Lung (tissue), 12 donors: ENCODE measurements around the gene OR2A12. TPM values are rescaled to one million over a fixed set of nuclear protein-coding genes. Genes with fewer than 3 reads are reported as not detected.

Experiments
- ATAC-seq: fragments of 200-7000 bp; cut with Tn5 transposase; one replicate; pipeline ENCODE4 v1.9.1; 2020; ENCODE audit warnings: moderate number of reproducible peaks; ENCODE audit not compliant: insufficient read depth, low FRiP score
- DNase-seq, 3 donors: peaks; one replicate each; pipeline ENCODE4 v3.0.0-alpha.2; 2013 to 2017
- H3K27ac ChIP-seq, 2 donors: one replicate each; pipeline ENCODE4 v1.5.1; 2013; ENCODE audit warnings: mild to moderate bottlenecking in 2 of 2, moderate library complexity in 2 of 2, control low read depth in 1 of 2, inconsistent platforms in 1 of 2, low read depth in 1 of 2, low read length in 1 of 2
- H3K27me3 ChIP-seq, 3 donors: one replicate each; pipeline ENCODE4 v1.5.1; 2013; ENCODE audit warnings: low read length in 2 of 3; ENCODE audit not compliant: control insufficient read depth in 3 of 3, insufficient read depth in 3 of 3
- H3K36me3 ChIP-seq, 4 donors: one replicate each; pipeline ENCODE4 v1.5.1; 2013; ENCODE audit warnings: low read length in 4 of 4, mild to moderate bottlenecking in 1 of 4, moderate library complexity in 1 of 4; ENCODE audit not compliant: control insufficient read depth in 4 of 4, insufficient read depth in 4 of 4
- H3K4me1 ChIP-seq, 5 donors: one replicate each; pipeline ENCODE4 v1.5.1; 2013; ENCODE audit warnings: low read length in 5 of 5, mild to moderate bottlenecking in 2 of 5, moderate library complexity in 1 of 5; ENCODE audit not compliant: control insufficient read depth in 5 of 5, insufficient read depth in 5 of 5
- H3K4me3 ChIP-seq: one replicate; pipeline ENCODE4 v1.5.1; 2013; ENCODE audit warnings: mild to moderate bottlenecking, control low read depth, moderate library complexity
- H3K9ac ChIP-seq, 2 donors: one replicate each; pipeline ENCODE4 v1.5.1; 2013; ENCODE audit warnings: low read length in 2 of 2, control low read depth in 1 of 2; ENCODE audit not compliant: insufficient read depth in 1 of 2
- H3K9me3 ChIP-seq, 4 donors: one replicate each; pipeline ENCODE4 v1.5.1; 2013; ENCODE audit warnings: low read length in 3 of 4, mild to moderate bottlenecking in 1 of 4, moderate library complexity in 1 of 4; ENCODE audit not compliant: control insufficient read depth in 4 of 4, insufficient read depth in 3 of 4
- WGBS, 2 donors: extraction: QIAGEN DNeasy Blood & Tissue Kit; methylation state at CpG; one replicate each; pipeline ENCODE4 v1.1.7; 2013; 5-methylcytosine and 5-hydroxymethylcytosine counted together
- polyA plus RNA-seq, 2 donors: library from polyadenylated mRNA; stranded (reverse); fragments of 200-250 nt; gene quantifications; one replicate each; pipeline ENCODE4 v1.2.1, GENCODE V29; 2013
- total RNA-seq, 2 donors: library from RNA; depleted of rRNA in 1 of 2; stranded (reverse); fragments of >200 nt in 1 of 2; gene quantifications; one replicate each; pipeline ENCODE4 v1.2.1, GENCODE V29; 2014 to 2021
- TF ChIP-seq, protein P1 (sequence below): IDR thresholded peaks from 2 replicates; pipeline ENCODE4 v1.5.1; 2012; ENCODE audit warnings: mild to moderate bottlenecking; ENCODE audit errors: control extremely low read depth, extremely low read depth
- donor health status: control.
- donor health status: control.
- donor health status: Bipolar disorder and iron deficiency.
- donor health status: healthy.
- donor health status: DM: yes; HTN: yes; CAD: no.

The OR2A12 gene
- total and polyA plus RNA-seq, 4 donors, result 0.06 TPM; not detected in 3

DNA sequence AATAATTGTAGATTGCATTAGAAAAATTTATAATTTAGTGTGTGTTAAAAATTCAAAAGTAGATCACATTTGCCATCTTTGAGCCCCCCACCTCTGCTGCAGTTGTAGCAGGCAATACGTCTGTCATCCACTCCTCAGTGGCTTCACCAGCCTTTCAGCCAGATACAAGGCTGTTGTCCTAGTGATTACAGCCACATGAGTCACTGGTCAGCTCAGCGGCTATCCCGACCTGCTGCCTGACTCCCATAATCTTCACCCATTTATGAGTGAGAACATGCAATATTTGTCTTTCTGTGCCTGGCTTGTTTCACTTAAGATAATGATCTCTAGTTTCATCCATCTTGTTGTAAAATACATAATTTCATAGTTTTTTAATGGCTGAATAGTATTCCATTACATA lies 28.1 kb upstream of the OR2A12 start:
- Histone ChIP-seq H3K9ac (no peak overlapping the region), H3K9me3 (peaks cover 0 to 12% (median 0%) of the 10 kb centered on the region in 4 donors), H3K27me3 (peaks cover 0 to 3% (median 0%) of the 10 kb centered on the region in 3 donors), H3K4me1 (peaks cover 0 to 9% (median 0%) of the 10 kb centered on the region in 5 donors), H3K36me3 (no peaks in the 10 kb centered on the region), H3K4me3 (no peak overlapping the region), H3K27ac (no peak overlapping the region)
- DNase-seq, result no peak
- 86 to 91% methylated on average over 3 of the region's 3 CpGs for WGBS, 2 donors
- TF ChIP-seq, protein P1, sequence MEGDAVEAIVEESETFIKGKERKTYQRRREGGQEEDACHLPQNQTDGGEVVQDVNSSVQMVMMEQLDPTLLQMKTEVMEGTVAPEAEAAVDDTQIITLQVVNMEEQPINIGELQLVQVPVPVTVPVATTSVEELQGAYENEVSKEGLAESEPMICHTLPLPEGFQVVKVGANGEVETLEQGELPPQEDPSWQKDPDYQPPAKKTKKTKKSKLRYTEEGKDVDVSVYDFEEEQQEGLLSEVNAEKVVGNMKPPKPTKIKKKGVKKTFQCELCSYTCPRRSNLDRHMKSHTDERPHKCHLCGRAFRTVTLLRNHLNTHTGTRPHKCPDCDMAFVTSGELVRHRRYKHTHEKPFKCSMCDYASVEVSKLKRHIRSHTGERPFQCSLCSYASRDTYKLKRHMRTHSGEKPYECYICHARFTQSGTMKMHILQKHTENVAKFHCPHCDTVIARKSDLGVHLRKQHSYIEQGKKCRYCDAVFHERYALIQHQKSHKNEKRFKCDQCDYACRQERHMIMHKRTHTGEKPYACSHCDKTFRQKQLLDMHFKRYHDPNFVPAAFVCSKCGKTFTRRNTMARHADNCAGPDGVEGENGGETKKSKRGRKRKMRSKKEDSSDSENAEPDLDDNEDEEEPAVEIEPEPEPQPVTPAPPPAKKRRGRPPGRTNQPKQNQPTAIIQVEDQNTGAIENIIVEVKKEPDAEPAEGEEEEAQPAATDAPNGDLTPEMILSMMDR, result no peak
- ATAC-seq, result no peak

DNA sequence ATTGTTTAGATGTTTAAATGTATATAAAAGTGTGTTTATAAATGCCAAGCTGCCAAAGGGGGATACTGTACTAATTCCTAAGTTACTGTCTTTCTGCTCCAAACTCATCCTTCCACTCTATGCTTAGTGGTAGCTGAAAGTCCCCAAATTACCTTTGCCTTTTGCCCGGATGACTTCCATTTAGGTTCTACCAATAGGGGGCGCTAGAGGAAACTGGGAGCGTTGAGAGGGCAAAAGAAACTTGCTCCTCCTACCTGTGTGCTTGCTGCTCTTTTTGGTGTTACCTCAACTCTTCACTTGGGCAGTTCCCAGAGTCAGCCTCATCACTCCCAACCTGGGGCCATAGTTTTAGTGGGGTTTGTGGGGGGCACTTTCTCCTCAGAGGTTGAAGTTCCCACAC lies 22.4 kb upstream of the OR2A12 start:
- H3K9me3 ChIP-seq, result peaks cover 0 to 8% (median 0%) of the 10 kb centered on the region in 4 donors
- TF ChIP-seq, protein P1, result no peak
- H3K4me1 ChIP-seq, result peaks cover 0 to 7% (median 0%) of the 10 kb centered on the region in 5 donors
- no peak overlapping the region for H3K27ac ChIP-seq
- no peak overlapping the region for H3K4me3 ChIP-seq
- DNase-seq, result no peak
- peaks cover 0 to 3% (median 0%) of the 10 kb centered on the region in 3 donors for H3K27me3 ChIP-seq
- whole genome bisulfite sequencing, 2 donors, result 47 to 56% methylated on average over 3 of the region's 3 CpGs
- H3K36me3 ChIP-seq, result no peaks in the 10 kb centered on the region
- no peak for ATAC-seq
- no peak overlapping the region for H3K9ac ChIP-seq

- Histone ChIP-seq H3K36me3 (no peaks in the 10 kb centered on the region), H3K9me3 (no peaks in the 10 kb centered on the region), H3K9ac (no peak within 1 kb of the TSS), H3K4me1 (no peaks in the 10 kb centered on the region), H3K27me3 (peaks cover 0 to 11% (median 0%) of the 10 kb centered on the region in 3 donors), H3K27ac (no peak within 1 kb of the TSS), H3K4me3 (no peak within 1 kb of the TSS)
- TF ChIP-seq, protein P1, result no peak
- 81 to 87% methylated on average over 1 of the region's 1 CpG for WGBS, 2 donors
- DNase-seq, result no peak
- ATAC-seq, result no peak
These were observed 16.6 kb upstream of the OR2A12 start, which contains the start of gene OR2A25 for GRCh38 chr7:144069511-144069910. Gene OR2A25, plus strand, starts transcription at chr7:144069811. Its CDS starts 4,409 bp downstream, at chr7:144074220.

- TF ChIP-seq, protein P1, result no peak
- Histone ChIP-seq H3K36me3 (no peaks in the 10 kb centered on the region), H3K4me1 (no peaks in the 10 kb centered on the region), H3K9me3 (no peaks in the 10 kb centered on the region), H3K9ac (no peak overlapping the region), H3K4me3 (no peak overlapping the region), H3K27ac (no peak overlapping the region), H3K27me3 (peaks cover 0 to 11% (median 0%) of the 10 kb centered on the region in 3 donors)
- WGBS, 2 donors, result 80 to 81% methylated on average over 2 of the region's 2 CpGs
- no peak for DNase-seq
- no peak for ATAC-seq
These were observed 16.1 kb upstream of the OR2A12 start for GRCh38 chr7:144069953-144070352.
